Naive thymus-derived CD4-positive, alpha-beta T cell (primary cell): ENCODE measurements around the gene EVA1A. TPM values are rescaled to one million over a fixed set of nuclear protein-coding genes. Genes with fewer than 3 reads are reported as not detected.

ENCODE experiments used
- ATAC-seq: fragments of 150-1000 bp; cut with Tn5 transposase; 2 replicates; pipeline ENCODE4 v1.10.0; 2021; ENCODE audit warnings: mild to moderate bottlenecking, moderate library complexity
- CTCF ChIA-PET: fragments of 350-600 bp; sonication (Branson Sonifier 250); formaldehyde crosslinking; loops from one replicate; lab custom pipeline; 2021; ENCODE audit warnings: antibody characterized with exemption; lab: Charles Lee
- POLR2A ChIA-PET: fragments of 350-600 bp; sonication (Branson Sonifier 250); formaldehyde crosslinking; loops from one replicate; lab custom pipeline; 2021; ENCODE audit warnings: antibody characterized with exemption, inconsistent platforms; lab: Charles Lee
- DNase-seq, 9 donors: peaks; one replicate each; pipeline versions ENCODE4 v3.0.0 to v3.0.0-alpha.2; 2020 to 2022; ENCODE audit warnings: mixed read lengths in 1 of 9
- H3K27ac ChIP-seq: one replicate; pipeline ENCODE4 v1.7.0; 2013; ENCODE audit warnings: mild to moderate bottlenecking, low read depth, low read length, moderate library complexity
- H3K27me3 ChIP-seq, 2 donors: one replicate each; pipeline ENCODE4 v1.7.0; 2013; ENCODE audit warnings: low read length in 2 of 2, mild to moderate bottlenecking in 2 of 2, moderate library complexity in 2 of 2; ENCODE audit not compliant: control insufficient read depth in 2 of 2, insufficient read depth in 2 of 2
- H3K36me3 ChIP-seq, 3 experiments: 1 replicate in 2 of 3; 2 replicates in 1 of 3; pipeline ENCODE4 v1.7.0; 2013; ENCODE audit warnings: low read length in 3 of 3, mild to moderate bottlenecking in 3 of 3, moderate library complexity in 1 of 3; ENCODE audit not compliant: insufficient read depth in 3 of 3, control insufficient read depth in 2 of 3
- H3K4me1 ChIP-seq, 2 donors: one replicate each; pipeline ENCODE4 v1.7.0; 2013; ENCODE audit warnings: low read length in 2 of 2, mild to moderate bottlenecking in 2 of 2, moderate library complexity in 1 of 2; ENCODE audit not compliant: control insufficient read depth in 2 of 2, insufficient read depth in 2 of 2
- H3K4me3 ChIP-seq: 2 replicates; pipeline ENCODE4 v1.7.0; 2013; ENCODE audit warnings: mild to moderate bottlenecking, low read length
- H3K9me3 ChIP-seq, 3 experiments: 1 replicate in 2 of 3; 2 replicates in 1 of 3; pipeline ENCODE4 v1.7.0; 2013; ENCODE audit warnings: low read length in 3 of 3; ENCODE audit not compliant: control insufficient read depth in 2 of 3
- H3K27ac Mint-ChIP-seq, 9 donors: one replicate each; pipeline ENCODE4 v1.8.0; 2020 to 2022; ENCODE audit warnings: mixed read lengths in 9 of 9, mild to moderate bottlenecking in 8 of 9, moderate library complexity in 5 of 9, inconsistent platforms in 2 of 9
- H3K27me3 Mint-ChIP-seq, 5 donors: one replicate each; pipeline ENCODE4 v1.8.0; 2021 to 2022; ENCODE audit warnings: mixed read lengths in 5 of 5, mild to moderate bottlenecking in 1 of 5
- H3K36me3 Mint-ChIP-seq, 5 donors: one replicate each; pipeline ENCODE4 v1.8.0; 2020 to 2022; ENCODE audit warnings: mixed read lengths in 5 of 5, mild to moderate bottlenecking in 3 of 5, inconsistent platforms in 1 of 5
- H3K4me1 Mint-ChIP-seq, 7 donors: one replicate each; pipeline ENCODE4 v1.8.0; 2020 to 2022; ENCODE audit warnings: mixed read lengths in 7 of 7, mild to moderate bottlenecking in 3 of 7, inconsistent platforms in 1 of 7
- H3K4me3 Mint-ChIP-seq, 10 donors: one replicate each; pipeline ENCODE4 v1.8.0; 2020 to 2022; ENCODE audit warnings: mild to moderate bottlenecking in 10 of 10, mixed read lengths in 10 of 10, moderate library complexity in 6 of 10, inconsistent platforms in 2 of 10
- H3K9me3 Mint-ChIP-seq, 11 donors: one replicate each; pipeline ENCODE4 v1.8.0; 2020 to 2022; ENCODE audit warnings: mixed read lengths in 11 of 11, mild to moderate bottlenecking in 4 of 11, inconsistent platforms in 1 of 11, moderate library complexity in 1 of 11
- intact Hi-C, 2 donors: fragments of 100-400 bp; cut with micrococcal nuclease; formaldehyde crosslinking; loops; one replicate each; pipeline ENCODE4 v1.15.1; 2023
- polyA plus RNA-seq, 2 donors: library from polyadenylated mRNA; unstranded; fragments of 300-500 nt; fragmentation: Illumina TruSeq; gene quantifications; one replicate each; pipeline ENCODE4 v1.2.3, GENCODE V29; 2021
- total RNA-seq, 6 experiments: library from RNA in 5 of 6; stranded (reverse) in 5 of 6; gene quantifications; 1 replicate in 5 of 6; 2 replicates in 1 of 6; pipeline ENCODE4 v1.2.3 and lab custom pipeline; 2021 to 2026

Gene EVA1A
- total and polyA plus RNA-seq, 7 experiments from 2014 or later = 0.52 to 0.62 (median 0.53) TPM; not detected in 4

DNA sequence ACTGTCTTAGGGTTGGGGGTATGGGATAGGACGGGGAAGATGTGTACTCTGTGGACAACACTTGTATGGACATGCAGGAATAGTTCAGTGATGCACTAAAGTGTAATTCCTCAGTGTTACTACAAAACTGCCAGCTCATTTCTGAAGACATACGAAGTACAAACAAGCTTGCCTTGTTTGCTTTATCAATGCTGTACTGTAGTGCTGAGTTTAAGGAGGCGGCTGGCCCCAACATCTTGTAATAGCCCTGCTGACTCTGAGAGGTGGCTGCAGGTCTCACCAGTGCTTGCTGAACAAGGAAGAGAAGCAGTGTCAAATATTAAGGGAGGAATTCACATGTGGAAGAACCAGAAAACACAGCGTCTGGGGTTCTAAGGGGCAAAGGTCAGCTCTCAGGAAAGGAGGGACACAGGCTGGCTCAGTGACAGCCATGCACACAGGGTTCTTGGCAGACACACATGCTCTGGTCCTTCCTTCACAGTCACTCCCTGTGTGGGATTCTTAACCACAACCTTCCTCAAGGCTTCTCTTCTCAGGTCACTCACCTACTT, 39.8 kb upstream of the EVA1A start:
- no peak for ATAC-seq
- H3K4me1 ChIP-seq = no peaks in the 10 kb centered on the region
- H3K9me3 Mint-ChIP-seq = no peaks in the 10 kb centered on the region
- no peak overlapping the region for H3K4me3 Mint-ChIP-seq
- ChIA-PET CTCF (no interaction called here), POLR2A (no interaction called here)
- H3K36me3 ChIP-seq = no peaks in the 10 kb centered on the region
- no peak overlapping the region for H3K27ac Mint-ChIP-seq
- no peak for DNase-seq
- intact Hi-C loops = no loop called here
- H3K4me3 ChIP-seq = no peak overlapping the region
- H3K4me1 Mint-ChIP-seq = no peaks in the 10 kb centered on the region
- H3K27ac ChIP-seq = no peak overlapping the region
- H3K9me3 ChIP-seq = no peaks in the 10 kb centered on the region
- no peaks in the 10 kb centered on the region for H3K36me3 Mint-ChIP-seq
- peaks cover 10 to 31% (median 14%) of the 10 kb centered on the region in 5 donors for H3K27me3 Mint-ChIP-seq
- H3K27me3 ChIP-seq = no peaks in the 10 kb centered on the region

DNA sequence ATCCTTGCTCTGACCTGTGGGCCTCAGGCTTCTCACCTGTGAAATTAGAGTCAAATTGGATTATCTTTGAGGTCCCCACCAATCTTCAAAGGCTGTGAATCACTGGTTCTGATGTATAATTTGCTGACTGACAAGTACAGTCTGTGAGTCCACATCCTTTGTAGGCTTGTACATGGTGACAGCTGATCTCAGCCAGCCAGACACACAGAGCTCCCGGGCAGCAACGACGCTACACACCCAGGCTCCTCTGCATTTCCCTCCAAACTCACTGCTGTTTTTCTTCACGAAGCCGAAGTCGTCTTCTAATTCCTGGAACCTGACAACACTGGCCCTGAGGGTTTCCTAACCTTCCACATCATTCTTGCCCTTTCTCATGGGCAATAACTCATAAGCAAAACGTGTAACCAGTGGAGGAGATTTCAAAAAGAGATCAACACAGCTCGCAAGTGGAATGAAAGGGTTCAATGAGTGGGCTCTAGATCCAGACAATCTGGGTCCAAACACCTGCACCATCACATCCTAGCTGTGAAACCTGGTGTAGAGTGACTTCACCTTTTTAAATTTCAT, 37.9 kb upstream of the EVA1A start:
- H3K9me3 Mint-ChIP-seq = no peaks in the 10 kb centered on the region
- H3K4me1 Mint-ChIP-seq = no peaks in the 10 kb centered on the region
- CTCF ChIA-PET = interaction anchor here (1.4 kb wide), 1 partner anchor 10 kb away, joined by 4 read pairs; no protein-coding TSS in a partner anchor

DNA sequence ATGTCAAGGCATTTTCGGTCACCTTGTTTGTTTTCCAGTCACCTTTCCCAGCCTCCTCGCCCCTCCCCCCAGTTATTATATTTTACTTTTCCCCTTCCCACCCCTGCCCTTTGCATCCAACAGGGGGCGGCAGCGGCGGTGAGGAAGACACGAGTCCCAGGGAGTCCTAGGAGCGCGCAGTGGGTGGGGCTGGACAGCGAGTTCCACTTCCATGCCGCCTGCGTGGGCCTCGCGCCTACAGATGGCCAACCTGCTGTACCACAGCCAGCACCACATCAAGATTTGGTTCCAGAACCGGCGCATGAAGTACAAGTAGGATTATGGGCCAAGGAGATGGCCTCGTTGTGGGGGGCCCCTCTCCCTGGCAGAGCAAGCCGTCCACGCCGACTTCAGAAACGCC, 37.2 kb upstream of the EVA1A start:
- Mint-ChIP-seq H3K36me3 (no peaks in the 10 kb centered on the region), H3K4me1 (no peaks in the 10 kb centered on the region), H3K4me3 (no peak overlapping the region), H3K9me3 (no peaks in the 10 kb centered on the region), H3K27me3 (peaks cover 0 to 12% (median 4%) of the 10 kb centered on the region in 5 donors), H3K27ac (no peak overlapping the region)
- DNase-seq (no peak), ATAC-seq (no peak)
- intact Hi-C loops = no loop called here
- no peaks in the 10 kb centered on the region for H3K27me3 ChIP-seq
- H3K4me1 ChIP-seq = no peaks in the 10 kb centered on the region
- H3K9me3 ChIP-seq = no peaks in the 10 kb centered on the region
- CTCF ChIA-PET = interaction anchor here (1.4 kb wide), 1 partner anchor 10 kb away, joined by 4 read pairs; no protein-coding TSS in a partner anchor
- no peak overlapping the region for H3K4me3 ChIP-seq
- H3K27ac ChIP-seq = no peak overlapping the region
- H3K36me3 ChIP-seq = no peaks in the 10 kb centered on the region
- POLR2A ChIA-PET = no interaction called here

More for the DNA sequence above, 37.9 kb upstream of the EVA1A start:
- no peak overlapping the region for H3K4me3 Mint-ChIP-seq
- Histone ChIP-seq H3K27me3 (no peaks in the 10 kb centered on the region), H3K9me3 (no peaks in the 10 kb centered on the region), H3K4me3 (no peak overlapping the region), H3K36me3 (no peaks in the 10 kb centered on the region), H3K27ac (no peak overlapping the region), H3K4me1 (no peaks in the 10 kb centered on the region)
- no peak for DNase-seq
- H3K27me3 Mint-ChIP-seq = peaks cover 0 to 17% (median 4%) of the 10 kb centered on the region in 5 donors
- intact Hi-C loops = no loop called here
- POLR2A ChIA-PET = no interaction called here
- no peaks in the 10 kb centered on the region for H3K36me3 Mint-ChIP-seq
- no peak overlapping the region for H3K27ac Mint-ChIP-seq
- ATAC-seq = no peak

DNA sequence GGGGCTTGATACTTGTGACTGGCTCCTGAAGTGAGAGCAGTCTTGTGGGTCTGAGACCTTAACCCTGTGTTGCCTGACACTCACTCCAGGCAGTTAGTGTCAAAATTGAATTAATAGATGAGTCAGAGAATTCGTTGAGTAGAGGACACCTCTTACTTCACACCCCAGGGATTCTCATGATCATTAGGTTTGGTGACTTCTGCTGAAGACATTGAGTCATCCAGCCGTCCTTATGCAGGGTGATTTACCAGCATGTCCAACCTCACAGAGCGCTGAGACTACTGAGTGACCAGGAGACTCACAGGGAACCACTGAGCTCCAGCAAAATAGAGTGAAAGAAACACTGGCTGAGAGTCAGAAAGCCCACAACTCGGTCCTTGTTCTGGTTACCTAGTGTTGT, 36.0 kb upstream of the EVA1A start:
- ChIA-PET POLR2A (no interaction called here), CTCF (interaction anchor here (1.0 to 1.4 kb wide), 2 partner anchors 11 to 13 kb away, joined by 4 to 5 read pairs; no protein-coding TSS in a partner anchor)
- H3K4me1 Mint-ChIP-seq = no peaks in the 10 kb centered on the region
- no peaks in the 10 kb centered on the region for H3K36me3 ChIP-seq
- H3K4me1 ChIP-seq = no peaks in the 10 kb centered on the region
- ATAC-seq = no peak
- H3K27ac ChIP-seq = no peak overlapping the region
- H3K4me3 ChIP-seq = no peak overlapping the region
- H3K9me3 Mint-ChIP-seq = no peaks in the 10 kb centered on the region
- intact Hi-C loops = no loop called here
- no peaks in the 10 kb centered on the region for H3K36me3 Mint-ChIP-seq
- H3K27ac Mint-ChIP-seq = no peak overlapping the region
- no peak overlapping the region for H3K4me3 Mint-ChIP-seq
- H3K27me3 ChIP-seq = no peaks in the 10 kb centered on the region
- DNase-seq = no peak
- no peaks in the 10 kb centered on the region for H3K9me3 ChIP-seq
- H3K27me3 Mint-ChIP-seq = peaks cover 0 to 12% (median 2%) of the 10 kb centered on the region in 5 donors

DNA sequence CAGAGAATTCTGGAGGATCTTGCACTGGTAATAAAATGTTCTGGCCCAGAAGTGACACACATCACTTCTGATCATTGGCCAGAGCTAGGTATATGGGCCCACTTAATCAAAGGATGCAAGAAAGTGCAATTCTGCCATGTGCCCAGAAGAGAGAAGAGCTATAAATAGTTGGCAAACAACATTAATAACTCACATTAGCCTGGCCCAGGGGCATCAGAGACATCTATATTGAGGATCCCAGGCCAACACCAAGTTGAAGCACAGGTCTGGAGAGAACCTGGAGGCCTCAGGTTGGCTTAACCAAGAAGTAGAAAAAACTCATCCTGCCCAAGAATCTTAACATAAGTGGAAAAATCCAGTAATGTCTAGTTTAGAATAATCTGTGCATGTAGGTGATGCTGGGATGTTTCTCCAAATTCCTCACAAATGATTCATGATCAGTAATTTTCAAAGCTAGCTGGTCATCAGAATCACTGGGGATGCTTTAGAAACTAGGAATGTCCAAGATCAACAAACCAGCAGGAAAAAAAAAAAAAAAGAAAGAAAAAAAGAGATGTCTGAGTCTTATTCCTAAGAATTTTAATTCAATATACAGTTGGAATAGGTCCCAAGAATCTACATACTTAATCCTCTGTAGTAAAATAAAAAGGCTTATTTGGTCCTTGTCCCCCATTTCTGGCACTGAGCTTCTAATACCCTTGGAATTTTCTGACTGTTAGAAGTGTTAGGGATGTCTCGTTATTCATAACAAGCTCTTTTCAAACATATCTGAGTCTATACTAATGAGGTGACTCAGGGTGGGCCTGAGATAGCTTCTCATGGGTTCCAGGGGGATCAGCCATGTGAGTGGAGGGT, 35.0 kb upstream of the EVA1A start:
- intact Hi-C loops = no loop called here
- Histone ChIP-seq H3K9me3 (no peaks in the 10 kb centered on the region), H3K4me3 (no peak overlapping the region), H3K4me1 (no peaks in the 10 kb centered on the region), H3K36me3 (no peaks in the 10 kb centered on the region), H3K27me3 (no peaks in the 10 kb centered on the region), H3K27ac (no peak overlapping the region)
- ATAC-seq = no peak
- Mint-ChIP-seq H3K27ac (peak overlapping the region in 1 of 9 donors; percentile 6), H3K36me3 (no peaks in the 10 kb centered on the region), H3K9me3 (peaks cover 0 to 1% (median 0%) of the 10 kb centered on the region in 11 donors), H3K4me3 (no peak overlapping the region), H3K27me3 (peaks cover 0 to 7% (median 0%) of the 10 kb centered on the region in 5 donors), H3K4me1 (no peaks in the 10 kb centered on the region)
- no peak for DNase-seq
- ChIA-PET POLR2A (no interaction called here), CTCF (interaction anchor here (1.0 to 1.4 kb wide), 3 partner anchors 10 to 14 kb away, joined by 4 to 5 read pairs (median 4); no protein-coding TSS in a partner anchor)

DNA sequence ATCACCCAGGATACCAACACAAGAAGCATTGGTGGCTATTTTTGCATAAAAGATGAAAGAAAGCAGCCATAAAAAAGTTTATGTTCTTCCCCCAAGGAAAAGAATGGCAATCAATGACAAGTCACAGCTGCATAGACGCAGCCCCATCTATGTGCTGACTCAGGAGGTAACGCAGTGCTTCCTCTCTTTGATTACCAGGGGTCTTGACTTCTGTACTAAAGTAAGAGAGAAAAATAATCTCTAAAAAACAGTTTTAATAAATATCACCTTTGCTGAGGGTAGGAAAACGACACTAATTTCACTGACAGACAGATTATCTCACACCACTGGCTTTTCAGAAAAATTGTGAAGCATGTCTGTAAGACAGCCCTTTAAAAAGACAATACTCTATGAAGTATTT, 33.9 kb upstream of the EVA1A start:
- Mint-ChIP-seq H3K4me3 (no peak overlapping the region), H3K27me3 (peaks cover 0 to 9% (median 0%) of the 10 kb centered on the region in 5 donors), H3K4me1 (no peaks in the 10 kb centered on the region), H3K27ac (no peak overlapping the region), H3K36me3 (no peaks in the 10 kb centered on the region), H3K9me3 (peaks cover 0 to 5% (median 0%) of the 10 kb centered on the region in 11 donors)
- Histone ChIP-seq H3K4me3 (no peak overlapping the region), H3K36me3 (no peaks in the 10 kb centered on the region), H3K4me1 (no peaks in the 10 kb centered on the region), H3K9me3 (no peaks in the 10 kb centered on the region), H3K27me3 (no peaks in the 10 kb centered on the region), H3K27ac (no peak overlapping the region)
- ChIA-PET CTCF (no interaction called here), POLR2A (no interaction called here)
- ATAC-seq (no peak), DNase-seq (no peak)
- intact Hi-C loops = no loop called here
